Hematopoietic multipotent progenitor cell treated with erythropoietin and hydrocortisone succinate and interleukin-3 and kit ligand, for 15 days (in vitro differentiated cells): ENCODE results near the gene CHSY1.
"Not testable (repeated sequence)": the region's sequence is repeated elsewhere in the genome, so short reads cannot be mapped to it uniquely, and the experiment has no call there.

Experiments used
- DNase-seq: peaks from one replicate; pipeline ENCODE4 v3.0.0-alpha.2; 2015; ENCODE audit warnings: low spot score

Gene CHSY1

GRCh38 chr15:101133751-101134261 lies 118.0 kb downstream of the CHSY1 start:
- DNase-seq: no peak

DNA sequence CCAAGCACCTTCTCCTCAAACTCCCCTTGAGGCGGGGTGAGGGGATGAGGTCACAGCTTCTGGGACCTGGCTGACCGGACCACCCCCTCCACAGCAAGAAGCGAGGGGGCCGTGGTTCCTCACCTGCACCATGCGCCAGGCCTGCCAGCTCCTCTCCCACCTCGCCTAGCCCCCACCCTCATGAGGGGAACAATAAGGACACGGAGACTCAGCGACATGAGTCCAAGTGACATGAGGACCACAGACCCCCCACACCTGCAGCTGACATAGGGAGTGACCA lies 118.7 kb downstream of the CHSY1 start:
- no peak for DNase-seq

DNA sequence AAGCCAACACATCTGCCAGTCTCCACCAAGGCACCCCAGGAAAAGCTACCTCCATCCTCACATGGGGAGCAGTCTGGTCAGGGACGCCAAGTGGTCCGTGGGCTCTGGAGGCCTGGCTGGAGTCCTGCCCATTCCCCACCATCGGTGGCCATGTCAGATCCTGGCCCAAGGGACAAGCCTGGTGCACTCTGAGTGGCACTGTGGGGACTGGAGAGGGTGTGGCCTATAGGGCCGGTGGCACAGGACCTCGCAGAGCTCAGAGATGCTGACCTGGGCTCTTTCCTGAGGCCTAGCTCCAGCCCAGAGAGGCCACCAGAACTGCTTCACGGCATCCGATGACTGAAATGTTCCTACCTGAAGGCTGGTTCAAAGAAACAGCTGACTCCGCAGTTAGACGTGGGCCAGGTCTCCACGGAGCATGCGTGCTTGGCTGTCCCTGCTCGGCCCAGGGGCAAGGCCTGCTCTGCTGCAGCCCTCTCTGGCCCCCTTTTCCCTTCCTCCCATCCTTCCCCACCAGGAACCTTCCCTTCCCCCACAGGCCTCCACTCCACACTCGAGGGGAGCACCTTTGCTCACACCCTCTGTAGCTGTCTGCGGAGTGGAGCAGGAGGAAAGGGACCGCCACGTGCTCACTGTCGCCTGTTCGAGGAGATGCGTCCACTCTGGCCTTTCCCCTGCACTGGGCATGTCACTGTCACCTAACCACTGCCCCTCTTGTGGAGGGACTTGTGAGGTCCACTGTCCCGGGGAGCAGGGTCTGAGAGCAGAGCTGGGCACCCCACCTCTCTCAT lies 119.3 kb downstream of the CHSY1 start:
- DNase-seq: no peak

- no peak for DNase-seq
These were observed 120.1 kb downstream of the CHSY1 start for GRCh38 chr15:101131489-101132389.

DNA sequence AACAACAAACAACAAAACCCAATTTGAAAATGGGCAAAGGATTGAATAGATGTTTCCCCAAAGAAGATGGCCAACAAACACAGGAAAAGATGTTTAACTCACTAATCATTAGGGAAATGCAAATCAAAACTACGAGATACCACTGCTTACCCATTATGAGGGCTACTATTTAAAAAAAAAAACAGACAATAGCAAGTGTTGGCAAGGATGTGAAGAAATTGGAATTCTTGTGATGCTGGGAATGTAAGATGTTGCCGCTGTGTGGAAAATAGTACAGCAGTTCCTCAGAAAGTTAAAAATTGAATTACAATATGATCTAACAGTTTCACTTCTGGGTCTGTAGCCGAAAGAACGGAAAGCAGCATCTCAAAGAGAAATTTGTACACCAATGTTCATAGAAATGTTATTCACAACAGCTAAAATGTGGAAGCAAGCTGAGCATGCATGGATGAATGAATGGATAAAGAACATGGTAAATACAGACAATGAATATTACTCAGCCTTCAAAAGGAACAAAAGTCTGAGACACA lies 121.9 kb downstream of the CHSY1 start:
- DNase-seq: no peak

- DNase-seq: no peak
These were observed 123.4 kb downstream of the CHSY1 start for GRCh38 chr15:101128221-101129015.

- DNase-seq: no peak
These were observed 124.3 kb downstream of the CHSY1 start for GRCh38 chr15:101127506-101128076.

- no peak for DNase-seq
These were observed 125.0 kb downstream of the CHSY1 start for GRCh38 chr15:101126618-101127505.

DNA sequence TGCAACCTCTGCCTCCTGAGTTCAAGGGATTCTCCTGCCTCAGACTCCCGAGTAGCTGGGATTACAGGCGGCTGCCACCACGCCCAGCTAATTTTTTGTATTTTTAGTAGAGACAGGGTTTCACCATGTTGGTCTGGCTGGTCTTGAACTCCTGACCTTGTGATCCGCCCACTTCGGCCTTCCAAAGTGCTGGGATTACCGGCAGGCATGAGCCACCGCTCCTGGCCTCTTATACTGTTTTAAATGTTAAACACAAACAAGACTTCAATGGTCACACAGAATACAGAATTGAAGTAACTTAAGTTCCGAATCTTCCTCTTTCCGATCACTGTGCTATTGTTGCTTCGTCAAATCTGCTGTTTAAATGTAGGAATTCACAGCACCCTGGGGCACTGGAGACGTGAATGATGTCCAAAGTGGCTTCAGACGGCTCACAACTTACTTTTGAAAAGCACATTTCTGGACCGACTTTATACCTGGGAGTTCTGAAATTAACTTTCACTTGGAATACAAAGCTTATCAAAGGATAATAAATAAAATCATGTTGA lies 125.9 kb downstream of the CHSY1 start:
- DNase-seq: not testable (repeated sequence)
